GM23338 (cell line): ENCODE measurements around the gene SMOC2. TPM values are rescaled to one million over a fixed set of nuclear protein-coding genes. Genes with fewer than 3 reads are reported as not detected.

Experiments used
- ATAC-seq: fragments of 200-7000 bp; cut with Tn5 transposase; 3 replicates; pipeline ENCODE4 v1.9.1; 2020
- DNase-seq: peaks from one replicate; pipeline ENCODE4 v3.0.0-alpha.2; 2015; ENCODE audit warnings: low spot score
- H2AFZ ChIP-seq: fragments of 200-600 bp; sonication (generic); 2 replicates; pipeline ENCODE4 v1.8.0; 2016; ENCODE audit warnings: antibody characterized with exemption, mild to moderate bottlenecking, moderate library complexity
- H3F3A ChIP-seq: fragments of 200-600 bp; sonication (generic); replicated peaks from 2 replicates; pipeline ENCODE4 v1.8.0; 2017; ENCODE audit warnings: antibody characterized with exemption, mixed run types, low read depth
- H3K27ac ChIP-seq: fragments of 200-600 bp; sonication (generic); 2 replicates; pipeline ENCODE4 v1.6.1; 2016; ENCODE audit warnings: low read depth
- H3K27me3 ChIP-seq: fragments of 200-600 bp; sonication (generic); 2 replicates; pipeline ENCODE4 v1.8.0; 2016; ENCODE audit warnings: mild to moderate bottlenecking, mixed run types, moderate library complexity; ENCODE audit not compliant: insufficient read depth
- H3K36me3 ChIP-seq: fragments of 200-600 bp; sonication (generic); 2 replicates; pipeline ENCODE4 v1.8.0; 2016; ENCODE audit warnings: mild to moderate bottlenecking; ENCODE audit not compliant: insufficient read depth
- H3K4me1 ChIP-seq: fragments of 200-600 bp; sonication (generic); 2 replicates; pipeline ENCODE4 v1.8.0; 2016; ENCODE audit warnings: mild to moderate bottlenecking, moderate library complexity; ENCODE audit not compliant: insufficient read depth
- H3K4me2 ChIP-seq: fragments of 200-600 bp; sonication (generic); 2 replicates; pipeline ENCODE4 v1.7.1; 2017; ENCODE audit warnings: mixed run types
- H3K4me3 ChIP-seq: fragments of 200-600 bp; sonication (generic); 2 replicates; pipeline ENCODE4 v1.6.1; 2016; ENCODE audit warnings: mixed run types
- H3K79me2 ChIP-seq: fragments of 200-600 bp; sonication (generic); replicated peaks from 2 replicates; pipeline ENCODE4 v1.8.0; 2017; ENCODE audit warnings: mild to moderate bottlenecking; ENCODE audit not compliant: insufficient read depth
- H3K9me2 ChIP-seq: fragments of 200-600 bp; sonication (generic); 2 replicates; pipeline ENCODE4 v1.8.0; 2017; ENCODE audit not compliant: insufficient read depth
- H4K20me1 ChIP-seq: fragments of 200-600 bp; sonication (generic); replicated peaks from 2 replicates; pipeline ENCODE4 v1.8.0; 2017; ENCODE audit warnings: mild to moderate bottlenecking; ENCODE audit not compliant: insufficient read depth
- H3K27ac Mint-ChIP-seq: 2 replicates; pipeline ENCODE4 v1.8.0; 2020; ENCODE audit warnings: inconsistent platforms, mild to moderate bottlenecking, moderate library complexity, mixed read lengths
- H3K27me3 Mint-ChIP-seq: 3 replicates; pipeline ENCODE4 v1.8.0; 2022; ENCODE audit warnings: low read depth, mild to moderate bottlenecking, moderate library complexity, mixed read lengths, inconsistent platforms; ENCODE audit not compliant: insufficient read depth, poor library complexity
- H3K36me3 Mint-ChIP-seq: 3 replicates; pipeline ENCODE4 v1.8.0; 2021; ENCODE audit warnings: low read depth, mild to moderate bottlenecking, inconsistent platforms, moderate library complexity, mixed read lengths
- H3K4me1 Mint-ChIP-seq: 3 replicates; pipeline ENCODE4 v1.8.0; 2020; ENCODE audit warnings: mild to moderate bottlenecking, inconsistent platforms, mixed read lengths
- H3K4me3 Mint-ChIP-seq: 3 replicates; pipeline ENCODE4 v1.8.0; 2021; ENCODE audit warnings: moderate library complexity, mild to moderate bottlenecking, inconsistent platforms, mixed read lengths
- H3K9me3 Mint-ChIP-seq: 3 replicates; pipeline ENCODE4 v1.8.0; 2020; ENCODE audit warnings: moderate library complexity, mild to moderate bottlenecking, inconsistent platforms, mixed read lengths
- EZH2 ChIP-seq: fragments of 200-600 bp; sonication (generic); IDR thresholded peaks from one replicate; pipeline ENCODE4 v1.8.0; 2017; ENCODE audit warnings: antibody characterized with exemption, mild to moderate bottlenecking, low read depth; ENCODE audit not compliant: unreplicated experiment
- NANOG ChIP-seq: IDR thresholded peaks from 2 replicates; pipeline ENCODE4 v1.6.1; 2016; ENCODE audit warnings: antibody characterized with exemption, borderline replicate concordance
- POLR2AphosphoS5 ChIP-seq: IDR thresholded peaks from 2 replicates; pipeline ENCODE4 v1.6.1; 2016; ENCODE audit warnings: antibody characterized with exemption, low read depth
- STAT1 ChIP-seq: IDR thresholded peaks from one replicate; pipeline ENCODE4 v1.6.1; 2016; ENCODE audit warnings: antibody characterized with exemption; ENCODE audit not compliant: unreplicated experiment
- ZNF114 ChIP-seq: fragments of 250-450 bp; sonication (Bioruptor Pico); IDR thresholded peaks from 2 replicates; pipeline ENCODE4 v1.5.0; 2020; ENCODE audit warnings: mild to moderate bottlenecking, moderate library complexity
- ZNF331 ChIP-seq: fragments of 250-450 bp; sonication (Bioruptor Pico); IDR thresholded peaks from 2 replicates; pipeline ENCODE4 v1.5.0; 2020; ENCODE audit warnings: low read depth, mild to moderate bottlenecking, moderate library complexity
- polyA plus RNA-seq: library from polyadenylated mRNA; unstranded; fragments of >200 nt; fragmentation: Nextera tagmentation; extraction: Ambion mirVana; gene quantifications from 2 replicates; pipeline ENCODE4 v1.2.1, GENCODE V29; 2016
- total RNA-seq: library from RNA; depleted of rRNA; stranded (reverse); fragments of >200 nt; shearing (Covaris generic); gene quantifications from 2 replicates; pipeline ENCODE4 v1.2.3, GENCODE V29; 2014
- TF ChIP-seq, protein P1 (sequence below): fragments of 250-450 bp; sonication (Bioruptor Pico); IDR thresholded peaks from 2 replicates; pipeline ENCODE4 v1.5.0; 2020; ENCODE audit warnings: mild to moderate bottlenecking, moderate library complexity
- TF ChIP-seq, protein P2 (sequence below): IDR thresholded peaks from 2 replicates; pipeline ENCODE4 v1.6.1; 2016; ENCODE audit warnings: antibody characterized with exemption

Gene SMOC2
- total and polyA plus RNA-seq, 2 experiments from 2014 or later = 4.3 to 6.5 TPM

GRCh38 chr6:168712993-168713392 is 272.0 kb downstream of the SMOC2 start:
- Histone ChIP-seq H4K20me1 (no peaks in the 10 kb centered on the region), H3K4me1 (no peaks in the 10 kb centered on the region), H3K36me3 (no peaks in the 10 kb centered on the region), H3K79me2 (no peaks in the 10 kb centered on the region), H3F3A (no peaks in the 10 kb centered on the region), H2AFZ (no peak overlapping the region), H3K4me3 (no peak overlapping the region), H3K27me3 (no peaks in the 10 kb centered on the region), H3K9me2 (peaks cover 14% of the 10 kb centered on the region; the same call in 1 of the 2 replicates), H3K4me2 (no peak overlapping the region), H3K27ac (no peak overlapping the region)
- Mint-ChIP-seq H3K9me3 (peaks cover 8% of the 10 kb centered on the region), H3K4me1 (no peaks in the 10 kb centered on the region; the same call in 2 of the 3 replicates), H3K4me3 (no peak overlapping the region), H3K27me3 (peaks cover 10% of the 10 kb centered on the region), H3K36me3 (peaks cover 18% of the 10 kb centered on the region), H3K27ac (no peak overlapping the region)
- TF ChIP-seq STAT1 (no peak), ZNF331 (CRISPR knock-in tag) (no peak), NANOG (no peak), POLR2AphosphoS5 (no peak), ZNF114 (CRISPR knock-in tag) (no peak), EZH2 (no peak)
- TF ChIP-seq, protein P1, sequence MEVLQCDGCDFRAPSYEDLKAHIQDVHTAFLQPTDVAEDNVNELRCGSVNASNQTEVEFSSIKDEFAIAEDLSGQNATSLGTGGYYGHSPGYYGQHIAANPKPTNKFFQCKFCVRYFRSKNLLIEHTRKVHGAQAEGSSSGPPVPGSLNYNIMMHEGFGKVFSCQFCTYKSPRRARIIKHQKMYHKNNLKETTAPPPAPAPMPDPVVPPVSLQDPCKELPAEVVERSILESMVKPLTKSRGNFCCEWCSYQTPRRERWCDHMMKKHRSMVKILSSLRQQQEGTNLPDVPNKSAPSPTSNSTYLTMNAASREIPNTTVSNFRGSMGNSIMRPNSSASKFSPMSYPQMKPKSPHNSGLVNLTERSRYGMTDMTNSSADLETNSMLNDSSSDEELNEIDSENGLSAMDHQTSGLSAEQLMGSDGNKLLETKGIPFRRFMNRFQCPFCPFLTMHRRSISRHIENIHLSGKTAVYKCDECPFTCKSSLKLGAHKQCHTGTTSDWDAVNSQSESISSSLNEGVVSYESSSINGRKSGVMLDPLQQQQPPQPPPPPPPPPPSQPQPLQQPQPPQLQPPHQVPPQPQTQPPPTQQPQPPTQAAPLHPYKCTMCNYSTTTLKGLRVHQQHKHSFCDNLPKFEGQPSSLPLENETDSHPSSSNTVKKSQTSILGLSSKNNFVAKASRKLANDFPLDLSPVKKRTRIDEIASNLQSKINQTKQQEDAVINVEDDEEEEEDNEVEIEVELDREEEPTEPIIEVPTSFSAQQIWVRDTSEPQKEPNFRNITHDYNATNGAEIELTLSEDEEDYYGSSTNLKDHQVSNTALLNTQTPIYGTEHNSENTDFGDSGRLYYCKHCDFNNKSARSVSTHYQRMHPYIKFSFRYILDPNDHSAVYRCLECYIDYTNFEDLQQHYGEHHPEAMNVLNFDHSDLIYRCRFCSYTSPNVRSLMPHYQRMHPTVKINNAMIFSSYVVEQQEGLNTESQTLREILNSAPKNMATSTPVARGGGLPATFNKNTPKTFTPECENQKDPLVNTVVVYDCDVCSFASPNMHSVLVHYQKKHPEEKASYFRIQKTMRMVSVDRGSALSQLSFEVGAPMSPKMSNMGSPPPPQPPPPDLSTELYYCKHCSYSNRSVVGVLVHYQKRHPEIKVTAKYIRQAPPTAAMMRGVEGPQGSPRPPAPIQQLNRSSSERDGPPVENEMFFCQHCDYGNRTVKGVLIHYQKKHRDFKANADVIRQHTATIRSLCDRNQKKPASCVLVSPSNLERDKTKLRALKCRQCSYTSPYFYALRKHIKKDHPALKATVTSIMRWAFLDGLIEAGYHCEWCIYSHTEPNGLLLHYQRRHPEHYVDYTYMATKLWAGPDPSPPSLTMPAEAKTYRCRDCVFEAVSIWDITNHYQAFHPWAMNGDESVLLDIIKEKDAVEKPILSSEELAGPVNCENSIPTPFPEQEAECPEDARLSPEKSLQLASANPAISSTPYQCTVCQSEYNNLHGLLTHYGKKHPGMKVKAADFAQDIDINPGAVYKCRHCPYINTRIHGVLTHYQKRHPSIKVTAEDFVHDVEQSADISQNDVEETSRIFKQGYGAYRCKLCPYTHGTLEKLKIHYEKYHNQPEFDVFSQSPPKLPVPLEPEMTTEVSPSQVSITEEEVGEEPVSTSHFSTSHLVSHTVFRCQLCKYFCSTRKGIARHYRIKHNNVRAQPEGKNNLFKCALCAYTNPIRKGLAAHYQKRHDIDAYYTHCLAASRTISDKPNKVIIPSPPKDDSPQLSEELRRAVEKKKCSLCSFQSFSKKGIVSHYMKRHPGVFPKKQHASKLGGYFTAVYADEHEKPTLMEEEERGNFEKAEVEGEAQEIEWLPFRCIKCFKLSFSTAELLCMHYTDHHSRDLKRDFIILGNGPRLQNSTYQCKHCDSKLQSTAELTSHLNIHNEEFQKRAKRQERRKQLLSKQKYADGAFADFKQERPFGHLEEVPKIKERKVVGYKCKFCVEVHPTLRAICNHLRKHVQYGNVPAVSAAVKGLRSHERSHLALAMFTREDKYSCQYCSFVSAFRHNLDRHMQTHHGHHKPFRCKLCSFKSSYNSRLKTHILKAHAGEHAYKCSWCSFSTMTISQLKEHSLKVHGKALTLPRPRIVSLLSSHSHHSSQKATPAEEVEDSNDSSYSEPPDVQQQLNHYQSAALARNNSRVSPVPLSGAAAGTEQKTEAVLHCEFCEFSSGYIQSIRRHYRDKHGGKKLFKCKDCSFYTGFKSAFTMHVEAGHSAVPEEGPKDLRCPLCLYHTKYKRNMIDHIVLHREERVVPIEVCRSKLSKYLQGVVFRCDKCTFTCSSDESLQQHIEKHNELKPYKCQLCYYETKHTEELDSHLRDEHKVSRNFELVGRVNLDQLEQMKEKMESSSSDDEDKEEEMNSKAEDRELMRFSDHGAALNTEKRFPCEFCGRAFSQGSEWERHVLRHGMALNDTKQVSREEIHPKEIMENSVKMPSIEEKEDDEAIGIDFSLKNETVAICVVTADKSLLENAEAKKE (CRISPR knock-in tag) = no peak
- TF ChIP-seq, protein P2, sequence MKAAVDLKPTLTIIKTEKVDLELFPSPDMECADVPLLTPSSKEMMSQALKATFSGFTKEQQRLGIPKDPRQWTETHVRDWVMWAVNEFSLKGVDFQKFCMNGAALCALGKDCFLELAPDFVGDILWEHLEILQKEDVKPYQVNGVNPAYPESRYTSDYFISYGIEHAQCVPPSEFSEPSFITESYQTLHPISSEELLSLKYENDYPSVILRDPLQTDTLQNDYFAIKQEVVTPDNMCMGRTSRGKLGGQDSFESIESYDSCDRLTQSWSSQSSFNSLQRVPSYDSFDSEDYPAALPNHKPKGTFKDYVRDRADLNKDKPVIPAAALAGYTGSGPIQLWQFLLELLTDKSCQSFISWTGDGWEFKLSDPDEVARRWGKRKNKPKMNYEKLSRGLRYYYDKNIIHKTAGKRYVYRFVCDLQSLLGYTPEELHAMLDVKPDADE = no peak
- ATAC-seq (peak; percentile 44; the same call in 1 of the 3 replicates), DNase-seq (peak; percentile 25)
